Measurements from ENCODE around the gene SOX6.

Gene SOX6

GRCh38 chr11:16364254-16364653 lies 7.9 kb upstream of the SOX6 start:
- no peak for DNase-seq (ENCODE audit: low read depth)

- DNase-seq (ENCODE audit: low read depth), result no peak
These were observed 7.4 kb upstream of the SOX6 start for GRCh38 chr11:16363706-16364105.

- no peak for DNase-seq (ENCODE audit: low read depth)
These were observed 4.9 kb upstream of the SOX6 start for GRCh38 chr11:16361108-16361865.

GRCh38 chr11:16359369-16359768 lies 3.0 kb upstream of the SOX6 start:
- no peak for DNase-seq (ENCODE audit: low read depth)

- no peak for DNase-seq (ENCODE audit: low read depth)
These were observed 2.4 kb upstream of the SOX6 start for GRCh38 chr11:16358726-16359125.

- no peak for DNase-seq (ENCODE audit: low read depth)
These were observed 1.4 kb upstream of the SOX6 start for GRCh38 chr11:16357775-16358174.

- no peak for DNase-seq (ENCODE audit: low read depth)
These were observed 531 bp upstream of the SOX6 start for GRCh38 chr11:16356761-16357393.

- no peak for DNase-seq (ENCODE audit: low read depth)
These were observed 3.6 kb downstream of the SOX6 start for GRCh38 chr11:16352707-16353106.

- no peak for DNase-seq (ENCODE audit: low read depth)
These were observed 6.2 kb downstream of the SOX6 start for GRCh38 chr11:16350125-16350524.

- DNase-seq (ENCODE audit: low read depth), result no peak
These were observed 8.2 kb downstream of the SOX6 start for GRCh38 chr11:16347928-16348685.

GRCh38 chr11:16346975-16347374 lies 9.4 kb downstream of the SOX6 start:
- no peak for DNase-seq (ENCODE audit: low read depth)

GRCh38 chr11:16341853-16342252 lies 14.5 kb downstream of the SOX6 start:
- DNase-seq (ENCODE audit: low read depth), result no peak

GRCh38 chr11:16338393-16338792 lies 18.0 kb downstream of the SOX6 start:
- no peak for DNase-seq (ENCODE audit: low read depth)

GRCh38 chr11:16337421-16338213 lies 18.7 kb downstream of the SOX6 start:
- DNase-seq (ENCODE audit: low read depth), result no peak

- no peak for DNase-seq (ENCODE audit: low read depth)
These were observed 19.6 kb downstream of the SOX6 start for GRCh38 chr11:16336721-16337120.

- DNase-seq (ENCODE audit: low read depth), result no peak
These were observed 20.1 kb downstream of the SOX6 start for GRCh38 chr11:16336204-16336603.

- no peak for DNase-seq (ENCODE audit: low read depth)
These were observed 20.9 kb downstream of the SOX6 start for GRCh38 chr11:16335236-16335962.

- DNase-seq (ENCODE audit: low read depth), result no peak
These were observed 29.6 kb downstream of the SOX6 start for GRCh38 chr11:16326679-16327297.

GRCh38 chr11:16322190-16322589 lies 34.2 kb downstream of the SOX6 start:
- DNase-seq (ENCODE audit: low read depth), result no peak

GRCh38 chr11:16321148-16321547 lies 35.2 kb downstream of the SOX6 start:
- DNase-seq (ENCODE audit: low read depth), result no peak

- DNase-seq (ENCODE audit: low read depth), result no peak
These were observed 38.0 kb downstream of the SOX6 start for GRCh38 chr11:16318320-16318719.

Measured in stimulated activated CD8-positive, alpha-beta memory T cell treated with anti-CD3 and anti-CD28 coated beads, Interleukin-15, amount 100 ng/mL, for 24 hours (primary cell).